B cell (primary cell): ENCODE measurements around the gene MYO16. TPM values are rescaled to one million over a fixed set of nuclear protein-coding genes. Genes with fewer than 3 reads are reported as not detected.

Experiments used
- ATAC-seq: fragments of 200-7000 bp; cut with Tn5 transposase; one replicate; pipeline ENCODE4 v1.10.0; 2021; ENCODE audit warnings: low read depth, mild to moderate bottlenecking, moderate number of reproducible peaks, moderate library complexity
- CTCF ChIA-PET: fragments of 350-600 bp; sonication (Branson Sonifier 250); formaldehyde crosslinking; loops from one replicate; lab custom pipeline; 2021; ENCODE audit warnings: antibody characterized with exemption, inconsistent platforms; lab: Charles Lee
- POLR2A ChIA-PET: fragments of 350-600 bp; sonication (Branson Sonifier 250); formaldehyde crosslinking; loops from one replicate; lab custom pipeline; 2021; ENCODE audit warnings: antibody characterized with exemption; lab: Charles Lee
- DNase-seq: peaks from one replicate; pipeline ENCODE4 v3.0.0; 2013
- H2AFZ ChIP-seq: 2 replicates; pipeline ENCODE4 v1.6.1; 2012; ENCODE audit warnings: mild to moderate bottlenecking, low read depth, low read length; ENCODE audit not compliant: insufficient read depth, poor library complexity, severe bottlenecking
- H3K27ac ChIP-seq, 2 donors: 1 replicate in 1 of 2; 2 replicates in 1 of 2; pipeline ENCODE4 v1.5.1; 2012 to 2013; ENCODE audit warnings: low read length in 2 of 2, mild to moderate bottlenecking in 2 of 2, moderate library complexity in 1 of 2
- H3K27me3 ChIP-seq, 4 experiments: fragments of 200-600 bp in 1 of 4; sonication (generic) in 1 of 4; replicated peaks in 1 of 4; 1 replicate in 2 of 4; 2 replicates in 2 of 4; pipeline versions ENCODE4 v1.6.1 to v1.7.0; 2013 to 2016; ENCODE audit warnings: low read length in 3 of 4, mild to moderate bottlenecking in 2 of 4, mixed read lengths in 1 of 4, moderate library complexity in 1 of 4; ENCODE audit not compliant: insufficient read depth in 4 of 4, control insufficient read depth in 3 of 4; ENCODE audit errors: control extremely low read depth in 1 of 4
- H3K36me3 ChIP-seq, 2 experiments: replicated peaks in 1 of 2; 1 replicate in 1 of 2; 2 replicates in 1 of 2; pipeline versions ENCODE4 v1.6.1 to v1.7.1; 2013; ENCODE audit warnings: low read length in 1 of 2; ENCODE audit not compliant: insufficient read depth in 2 of 2, control insufficient read depth in 1 of 2; ENCODE audit errors: control extremely low read depth in 1 of 2, extremely low read depth in 1 of 2
- H3K4me1 ChIP-seq, 2 donors: fragments of 200-600 bp in 1 of 2; sonication (generic) in 1 of 2; 1 replicate in 1 of 2; 2 replicates in 1 of 2; pipeline versions ENCODE4 v1.5.1 to v1.6.1; 2013 to 2017; ENCODE audit warnings: low read length in 2 of 2; ENCODE audit not compliant: control insufficient read depth in 2 of 2, insufficient read depth in 2 of 2
- H3K4me2 ChIP-seq: replicated peaks from 2 replicates; pipeline ENCODE3; 2012; ENCODE audit warnings: mild to moderate bottlenecking, low read depth, low read length; ENCODE audit not compliant: poor library complexity, severe bottlenecking
- H3K4me3 ChIP-seq, 5 experiments: fragments of 200-600 bp in 1 of 5; sonication (generic) in 1 of 5; 1 replicate in 3 of 5; 2 replicates in 2 of 5; pipeline versions ENCODE4 v1.5.1 to v1.7.0; 2011 to 2016; ENCODE audit warnings: low read length in 4 of 5, mild to moderate bottlenecking in 4 of 5, low read depth in 2 of 5, control low read depth in 1 of 5, moderate library complexity in 1 of 5; ENCODE audit not compliant: insufficient read depth in 1 of 5; ENCODE audit errors: control extremely low read depth in 1 of 5, extremely low read depth in 1 of 5
- H3K79me2 ChIP-seq: fragments of 200-600 bp; sonication (generic); one replicate; pipeline ENCODE4 v1.6.0; 2016; ENCODE audit warnings: low read length; ENCODE audit not compliant: control insufficient read depth, insufficient read depth
- H3K9ac ChIP-seq: fragments of 200-600 bp; sonication (generic); 2 replicates; pipeline ENCODE4 v1.6.1; 2017; ENCODE audit warnings: mild to moderate bottlenecking, low read length, moderate library complexity
- H3K9me3 ChIP-seq, 3 donors: one replicate each; pipeline versions ENCODE4 v1.6.1 to v1.7.1; 2013; ENCODE audit warnings: low read length in 2 of 3; ENCODE audit not compliant: control insufficient read depth in 2 of 3, insufficient read depth in 1 of 3; ENCODE audit errors: control extremely low read depth in 1 of 3
- H4K20me1 ChIP-seq: 2 replicates; pipeline ENCODE4 v1.6.0; 2012; ENCODE audit warnings: mild to moderate bottlenecking, low read length; ENCODE audit not compliant: insufficient read depth, control insufficient read depth, poor library complexity, severe bottlenecking
- H3K27ac Mint-ChIP-seq: one replicate; pipeline ENCODE4 v1.8.0; 2021; ENCODE audit warnings: mixed read lengths
- H3K27me3 Mint-ChIP-seq: one replicate; pipeline ENCODE4 v1.8.0; 2021; ENCODE audit warnings: mixed read lengths
- H3K4me1 Mint-ChIP-seq: one replicate; pipeline ENCODE4 v1.8.0; 2021; ENCODE audit warnings: mixed read lengths
- H3K4me3 Mint-ChIP-seq: one replicate; pipeline ENCODE4 v1.8.0; 2021; ENCODE audit warnings: mixed read lengths
- H3K9me3 Mint-ChIP-seq: one replicate; pipeline ENCODE4 v1.8.0; 2022; ENCODE audit warnings: mixed read lengths; ENCODE audit not compliant: insufficient read depth
- CTCF ChIP-seq: fragments of 200-600 bp; IDR thresholded peaks from one replicate; pipeline ENCODE4 v1.8.0; 2022; ENCODE audit warnings: antibody characterized with exemption, mild to moderate bottlenecking
- EZH2 ChIP-seq: IDR thresholded peaks from 2 replicates; pipeline ENCODE4 v1.6.1; 2012; ENCODE audit warnings: borderline replicate concordance, low read depth, mild to moderate bottlenecking, moderate library complexity, low read length; ENCODE audit not compliant: insufficient read depth, poor library complexity, severe bottlenecking
- WGBS: methylation state at CpG from one replicate; pipeline ENCODE4 v1.1.5; 2013; ENCODE audit warnings: missing lambda C conversion rate; ENCODE audit not compliant: insufficient coverage; 5-methylcytosine and 5-hydroxymethylcytosine counted together
- intact Hi-C: fragments of 100-400 bp; cut with micrococcal nuclease; formaldehyde crosslinking; loops from one replicate; pipeline ENCODE4 v1.10.0; 2022
- polyA plus RNA-seq: library from polyadenylated mRNA; depleted of rRNA; stranded (reverse); fragments of >200 nt; gene quantifications from 2 replicates; pipeline ENCODE4 v1.2.3, GENCODE V29; 2012
- total RNA-seq, 2 donors: library from RNA; stranded (reverse); fragments of 120-200 nt in 1 of 2; gene quantifications; 1 replicate in 1 of 2; 2 replicates in 1 of 2; pipeline versions ENCODE4 v1.2.3 to v1.2.4, GENCODE V29; 2013 to 2022

Gene MYO16
- total and polyA plus RNA-seq, 2 donors (not counting 1 experiment from before 2014, with no cell fraction given) = not detected

DNA sequence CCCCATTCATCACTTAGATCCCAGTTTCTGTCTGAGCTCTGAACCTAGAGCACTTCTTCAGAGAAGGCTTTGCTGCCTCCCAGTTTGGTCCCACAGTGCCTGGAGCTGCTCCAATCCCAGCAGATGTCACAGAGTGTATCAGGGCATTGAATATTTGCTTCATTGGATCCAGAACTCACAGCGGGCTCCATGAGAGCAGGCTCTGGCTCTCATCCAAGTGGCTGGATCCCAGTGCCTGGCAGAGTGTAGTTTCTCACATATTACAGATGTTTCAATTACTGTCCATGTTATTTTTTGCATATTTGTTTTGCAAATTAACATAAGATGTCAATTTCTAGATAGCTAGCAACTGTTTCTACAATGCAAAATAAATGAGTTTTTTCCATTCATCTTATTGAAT lies 50.6 kb downstream of the MYO16 start:
- DNase-seq = no peak

DNA sequence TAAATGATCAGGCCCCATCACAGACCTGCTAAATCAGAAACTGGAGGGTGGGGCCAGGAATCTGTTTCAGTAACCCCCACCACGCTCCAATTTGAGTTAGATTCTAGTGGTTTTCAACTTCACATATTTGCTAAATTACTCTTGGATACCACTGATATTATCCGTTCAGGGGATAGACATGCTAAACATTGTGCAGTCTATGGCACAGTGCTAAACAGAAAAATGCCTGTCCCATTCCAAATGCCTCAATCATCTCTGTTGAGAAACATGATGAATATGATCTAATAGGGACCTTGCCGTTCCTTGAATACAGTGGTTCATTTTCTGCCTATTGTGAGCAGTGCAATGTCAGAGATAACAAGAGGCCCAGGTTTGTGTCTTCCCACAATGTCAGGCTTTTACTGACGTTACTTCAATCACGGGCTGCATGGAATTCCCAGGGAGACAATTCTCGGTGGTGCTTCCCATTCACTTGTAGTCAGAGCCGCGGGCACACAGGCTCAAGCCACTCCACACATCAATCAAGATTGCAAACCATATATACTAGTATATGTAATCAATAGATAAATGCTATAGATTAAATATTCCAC lies 52.7 kb downstream of the MYO16 start:
- Mint-ChIP-seq H3K9me3 (no peaks in the 10 kb centered on the region), H3K27ac (no peak overlapping the region), H3K4me3 (no peak overlapping the region), H3K27me3 (no peaks in the 10 kb centered on the region), H3K4me1 (no peaks in the 10 kb centered on the region)
- H4K20me1 ChIP-seq = no peaks in the 10 kb centered on the region
- no peak for DNase-seq
- H3K4me2 ChIP-seq = no peak overlapping the region
- peaks cover 0 to 9% (median 0%) of the 10 kb centered on the region in 3 donors for H3K9me3 ChIP-seq
- ChIA-PET CTCF (no interaction called here), POLR2A (no interaction called here)
- H2AFZ ChIP-seq = no peak overlapping the region
- no peaks in the 10 kb centered on the region for H3K27me3 ChIP-seq
- intact Hi-C loops = no loop called here
- H3K36me3 ChIP-seq = no peaks in the 10 kb centered on the region
- TF ChIP-seq EZH2 = no peak
- TF ChIP-seq CTCF = no peak
- H3K4me1 ChIP-seq = no peaks in the 10 kb centered on the region
- ATAC-seq = no peak
- H3K27ac ChIP-seq = no peak overlapping the region
- 65% methylated on average over 2 of the region's 8 CpGs for WGBS
- H3K79me2 ChIP-seq = no peaks in the 10 kb centered on the region
- H3K4me3 ChIP-seq = no peak overlapping the region
- H3K9ac ChIP-seq = no peak overlapping the region

More for the DNA sequence above, 50.6 kb downstream of the MYO16 start:
- Histone ChIP-seq H3K79me2 (no peaks in the 10 kb centered on the region), H3K4me1 (no peaks in the 10 kb centered on the region), H3K9me3 (peaks cover 0 to 3% (median 0%) of the 10 kb centered on the region in 3 donors), H2AFZ (no peak overlapping the region), H4K20me1 (no peaks in the 10 kb centered on the region), H3K9ac (no peak overlapping the region), H3K4me2 (no peak overlapping the region), H3K4me3 (no peak overlapping the region), H3K36me3 (no peaks in the 10 kb centered on the region), H3K27me3 (no peaks in the 10 kb centered on the region), H3K27ac (no peak overlapping the region)
- TF ChIP-seq CTCF (no peak), EZH2 (no peak)
- intact Hi-C loops = no loop called here
- Mint-ChIP-seq H3K27ac (no peak overlapping the region), H3K4me1 (no peaks in the 10 kb centered on the region), H3K4me3 (no peak overlapping the region), H3K27me3 (no peaks in the 10 kb centered on the region), H3K9me3 (no peaks in the 10 kb centered on the region)
- ChIA-PET POLR2A (no interaction called here), CTCF (no interaction called here)
- no peak for ATAC-seq
- WGBS = 100% methylated on average over 1 of the region's 1 CpG
